Tibial nerve (tissue), 4 donors: ENCODE data around the gene CFAP410. TPM values are rescaled to one million over a fixed set of nuclear protein-coding genes. Genes with fewer than 3 reads are reported as not detected.

ENCODE experiments used
- DNase-seq, 2 donors: peaks; one replicate each; pipeline ENCODE4 v3.0.0-alpha.2; 2019; ENCODE audit warnings: low spot score in 2 of 2
- H3K27ac ChIP-seq, 4 donors: fragments of 200-600 bp; sonication (generic) in 3 of 4; one replicate each; pipeline ENCODE4 v1.5.1; 2017 to 2019; ENCODE audit warnings: mild to moderate bottlenecking in 1 of 4
- H3K27me3 ChIP-seq, 2 donors: fragments of 200-600 bp; sonication (generic) in 1 of 2; one replicate each; pipeline versions ENCODE4 v1.5.1 to v1.6.0; 2017 to 2019
- H3K36me3 ChIP-seq, 3 donors: fragments of 200-600 bp; sonication (generic); one replicate each; pipeline ENCODE4 v1.5.1; 2018 to 2019
- H3K4me1 ChIP-seq, 4 donors: fragments of 200-600 bp; sonication (generic) in 3 of 4; one replicate each; pipeline ENCODE4 v1.5.1; 2017 to 2019
- H3K4me3 ChIP-seq, 4 donors: fragments of 200-600 bp; sonication (generic) in 3 of 4; one replicate each; pipeline ENCODE4 v1.5.1; 2017 to 2019; ENCODE audit warnings: mild to moderate bottlenecking in 1 of 4, moderate library complexity in 1 of 4
- H3K9me3 ChIP-seq, 4 donors: fragments of 200-600 bp; sonication (generic) in 3 of 4; one replicate each; pipeline ENCODE4 v1.5.1; 2017 to 2019
- CTCF ChIP-seq, 5 experiments: fragments of 200-600 bp in 3 of 5; fragments of 450-650 bp in 2 of 5; sonication (generic) in 3 of 5; IDR thresholded peaks; one replicate each; pipeline ENCODE4 v1.5.1; 2016 to 2019; ENCODE audit warnings: antibody characterized with exemption in 5 of 5, mild to moderate bottlenecking in 3 of 5, moderate library complexity in 2 of 5
- EP300 ChIP-seq, 2 donors: sonication (generic); formaldehyde crosslinking; IDR thresholded peaks; one replicate each; pipeline ENCODE4 v1.6.1; 2017; ENCODE audit warnings: antibody characterized with exemption in 2 of 2, mild to moderate bottlenecking in 1 of 2
- POLR2A ChIP-seq, 2 donors: fragments of 450-650 bp; IDR thresholded peaks; one replicate each; pipeline ENCODE4 v1.6.1; 2017; ENCODE audit warnings: antibody characterized with exemption in 2 of 2, mild to moderate bottlenecking in 2 of 2, moderate library complexity in 2 of 2
- WGBS, 2 donors: methylation state at CpG; one replicate each; pipeline ENCODE4 v1.1.5; 2018; 5-methylcytosine and 5-hydroxymethylcytosine counted together
- total RNA-seq, 4 donors: library from RNA; depleted of rRNA; stranded (reverse); fragments of >200 nt; gene quantifications; one replicate each; pipeline ENCODE4 v1.1.0, GENCODE V29; 2016

CFAP410 gene
- total RNA-seq, 4 donors from 2014 or later: 38.0 to 69.8 (median 61.2) TPM

- no peaks in the 10 kb centered on the region for H3K9me3 ChIP-seq
- WGBS, 2 donors: 52 to 71% methylated on average over 8 of the region's 8 CpGs
- H3K27me3 ChIP-seq: peaks cover 0 to 40% of the 10 kb centered on the region in 2 donors
- peak overlapping the region in 3 of 4 donors; percentile 14 to 65 (median 28) for H3K27ac ChIP-seq
- H3K36me3 ChIP-seq: no peaks in the 10 kb centered on the region
- peak in 1 of 2 donors; percentile 27 for TF ChIP-seq EP300 (IDR thresholded peaks at IDR 0.05)
- no peak for TF ChIP-seq CTCF (IDR thresholded peaks at IDR 0.05)
- no peak for DNase-seq
- peak overlapping the region in 3 of 4 donors; percentile 22 to 36 (median 22) for H3K4me3 ChIP-seq
- peaks cover 0 to 14% (median 2%) of the 10 kb centered on the region in 4 donors for H3K4me1 ChIP-seq
Observed at GRCh38 chr21:44354001-44354405, 14.8 kb upstream of the CFAP410 start.

GRCh38 chr21:44353191-44353970 lies 14.2 kb upstream of the CFAP410 start, which contains the start of gene TRPM2:
Gene TRPM2 (plus strand): TSS chr21:44353621. CDS start chr21:44353701, 80 bp downstream.
- no peak for TF ChIP-seq POLR2A (IDR thresholded peaks at IDR 0.05)
- peak in 1 of 2 donors; percentile 52 for TF ChIP-seq EP300 (IDR thresholded peaks at IDR 0.05)
- TF ChIP-seq CTCF (IDR thresholded peaks at IDR 0.05): no peak
- H3K9me3 ChIP-seq: no peaks in the 10 kb centered on the region
- H3K36me3 ChIP-seq: no peaks in the 10 kb centered on the region
- peak within 1 kb of the TSS in 3 of 4 donors; percentile 14 to 65 (median 43) for H3K27ac ChIP-seq
- peaks cover 0 to 45% of the 10 kb centered on the region in 2 donors for H3K27me3 ChIP-seq
- 55 to 62% methylated on average over 16 to 20 of the region's 21 CpGs for WGBS, 2 donors
- H3K4me1 ChIP-seq: peaks cover 0 to 14% (median 2%) of the 10 kb centered on the region in 4 donors
- DNase-seq: peak in 1 of 2 donors; percentile 45
- peak within 1 kb of the TSS in 3 of 4 donors; percentile 22 to 36 (median 22) for H3K4me3 ChIP-seq

- H3K27ac ChIP-seq: peak overlapping the region in 2 of 4 donors; percentile 43 to 65
- H3K36me3 ChIP-seq: no peaks in the 10 kb centered on the region
- no peaks in the 10 kb centered on the region for H3K9me3 ChIP-seq
- H3K4me1 ChIP-seq: peaks cover 0 to 14% (median 2%) of the 10 kb centered on the region in 4 donors
- no peak overlapping the region for H3K4me3 ChIP-seq
- H3K27me3 ChIP-seq: peaks cover 0 to 50% of the 10 kb centered on the region in 2 donors
- WGBS, 2 donors: 69 to 73% methylated on average over 14 to 17 of the region's 17 CpGs
- TF ChIP-seq CTCF (IDR thresholded peaks at IDR 0.05): no peak
- no peak for DNase-seq
Observed at GRCh38 chr21:44352253-44352860, 13.2 kb upstream of the CFAP410 start.

GRCh38 chr21:44351535-44352252 lies 12.5 kb upstream of the CFAP410 start:
- no peak for DNase-seq
- Histone ChIP-seq H3K27ac (no peak overlapping the region), H3K4me3 (no peak overlapping the region), H3K4me1 (peaks cover 0 to 14% (median 2%) of the 10 kb centered on the region in 4 donors), H3K36me3 (no peaks in the 10 kb centered on the region), H3K9me3 (no peaks in the 10 kb centered on the region), H3K27me3 (peaks cover 0 to 50% of the 10 kb centered on the region in 2 donors)
- TF ChIP-seq CTCF (IDR thresholded peaks at IDR 0.05): no peak
- TF ChIP-seq POLR2A (IDR thresholded peaks at IDR 0.05): no peak
- TF ChIP-seq EP300 (IDR thresholded peaks at IDR 0.05): no peak
- 86 to 88% methylated on average over 9 to 11 of the region's 18 CpGs for WGBS, 2 donors
